Activated CD8-positive, alpha-beta memory T cell treated with anti-CD3 and anti-CD28 coated beads for 24 hours (primary cell): ENCODE measurements around the gene USP20.

Experiments
- DNase-seq: peaks from one replicate; pipeline ENCODE4 v3.0.0-alpha.2; 2020

Gene USP20

GRCh38 chr9:129858167-129858962 lies 23.1 kb downstream of the USP20 start:
- no peak for DNase-seq

- no peak for DNase-seq
These were observed 25.6 kb downstream of the USP20 start for GRCh38 chr9:129860653-129861446.

GRCh38 chr9:129861447-129861827 lies 26.2 kb downstream of the USP20 start:
- DNase-seq, result no peak

GRCh38 chr9:129863059-129863690 lies 27.9 kb downstream of the USP20 start:
- peak; percentile 80 for DNase-seq

DNA sequence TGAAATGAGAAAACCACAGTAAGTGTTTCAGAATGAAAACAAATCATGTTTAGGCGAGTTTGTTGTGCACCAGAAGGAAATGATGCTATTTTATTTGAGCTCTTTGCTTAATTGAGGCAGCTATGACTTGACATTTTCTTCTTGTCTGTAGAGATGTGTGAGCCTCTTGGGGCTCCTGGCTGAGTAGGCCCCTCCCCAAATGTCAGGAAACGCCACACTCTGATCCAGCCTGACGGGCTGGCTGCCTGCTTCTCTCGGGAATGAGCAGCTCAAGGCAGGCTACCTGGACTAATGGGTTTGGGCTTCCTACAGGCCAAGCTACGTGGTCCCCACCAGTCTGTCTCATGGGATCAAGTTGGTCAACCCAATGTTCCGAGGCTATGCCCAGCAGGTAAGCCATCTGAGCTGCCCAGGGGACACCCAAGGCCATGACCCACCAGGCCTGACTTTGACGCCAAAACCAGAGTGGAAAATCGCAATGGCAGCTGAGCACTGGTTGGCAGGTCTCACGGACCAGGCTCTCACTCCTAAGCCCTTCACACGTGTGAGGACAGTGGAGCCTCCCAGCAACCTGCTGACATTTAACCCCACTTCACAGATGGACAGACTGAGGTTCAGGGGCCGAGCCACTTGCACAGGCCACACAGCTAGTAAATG lies 29.9 kb downstream of the USP20 start:
- DNase-seq, result no peak

GRCh38 chr9:129865668-129866320 lies 30.5 kb downstream of the USP20 start:
- no peak for DNase-seq

GRCh38 chr9:129866394-129867135 lies 31.3 kb downstream of the USP20 start:
- DNase-seq, result peak; percentile 74

GRCh38 chr9:129867136-129868022 lies 32.1 kb downstream of the USP20 start:
- DNase-seq, result peak; percentile 85

GRCh38 chr9:129868023-129868871 lies 33.0 kb downstream of the USP20 start:
- no peak for DNase-seq

DNA sequence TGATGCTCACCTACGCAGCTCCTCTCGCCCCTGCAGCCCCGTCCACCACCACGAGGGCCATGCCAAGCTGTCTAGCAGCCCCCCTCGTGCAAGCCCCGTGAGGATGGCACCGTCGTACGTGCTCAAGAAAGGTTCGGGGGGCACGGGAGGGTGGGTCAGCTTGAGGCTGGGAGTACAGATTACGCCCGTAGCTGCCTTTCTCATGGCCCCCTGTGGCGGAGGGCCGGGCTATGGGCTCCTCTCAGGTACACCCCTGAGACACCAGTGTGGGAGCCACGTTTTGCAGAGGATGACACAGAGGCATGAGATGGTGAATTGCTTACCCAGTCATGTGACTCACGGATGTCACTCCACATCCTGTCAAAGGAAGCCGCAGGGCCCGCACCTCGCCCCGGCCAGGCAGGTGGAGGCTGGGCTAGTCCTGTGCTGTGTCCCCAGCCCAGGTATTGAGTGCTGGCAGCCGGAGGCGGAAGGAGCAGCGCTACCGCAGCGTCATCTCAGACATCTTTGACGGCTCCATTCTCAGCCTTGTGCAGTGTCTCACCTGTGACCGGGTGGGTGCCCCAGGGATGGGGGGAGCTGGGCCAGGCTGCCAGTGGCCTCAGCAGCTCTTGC lies 33.7 kb downstream of the USP20 start:
- DNase-seq, result peak; percentile 92

DNA sequence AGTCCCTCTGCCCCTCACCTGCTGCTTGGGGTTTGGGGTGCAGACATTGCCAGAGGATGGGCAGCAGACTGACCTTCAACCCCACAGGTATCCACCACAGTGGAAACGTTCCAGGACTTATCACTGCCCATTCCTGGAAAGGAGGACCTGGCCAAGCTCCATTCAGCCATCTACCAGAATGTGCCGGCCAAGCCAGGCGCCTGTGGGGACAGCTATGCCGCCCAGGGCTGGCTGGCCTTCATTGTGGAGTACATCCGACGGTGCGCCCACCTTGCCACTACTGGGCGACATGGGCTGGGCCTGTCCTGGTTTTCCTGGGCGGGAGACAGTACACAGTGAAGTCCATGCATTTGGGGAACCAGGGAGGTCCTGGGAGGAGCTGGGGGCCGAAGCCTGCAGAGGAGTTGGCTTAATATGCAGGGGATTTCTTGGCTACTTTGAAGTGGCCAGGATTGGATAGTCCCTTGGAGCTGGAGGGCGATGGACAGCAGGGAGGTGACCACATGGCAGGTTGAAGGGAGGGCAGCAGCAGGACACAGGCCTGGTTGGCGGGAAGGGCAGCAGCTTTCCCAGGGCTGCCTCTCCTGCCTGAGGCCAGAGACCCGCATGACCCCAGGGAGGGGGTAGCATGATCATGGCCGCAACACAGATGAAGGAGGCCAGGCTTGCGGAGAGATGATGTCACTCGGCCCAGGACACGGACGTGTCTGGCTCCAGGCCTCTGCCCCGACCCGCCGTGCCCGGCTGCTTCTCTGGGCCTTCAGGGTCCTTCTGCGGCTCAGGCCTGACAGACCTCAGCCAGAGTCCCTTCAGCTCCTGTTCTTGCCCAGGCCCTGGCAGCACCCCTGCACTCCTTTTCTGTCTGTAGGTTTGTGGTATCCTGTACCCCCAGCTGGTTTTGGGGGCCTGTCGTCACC lies 34.6 kb downstream of the USP20 start:
- peak; percentile 73 for DNase-seq

GRCh38 chr9:129871046-129871445 lies 35.8 kb downstream of the USP20 start:
- DNase-seq, result no peak

- DNase-seq, result no peak
These were observed 38.4 kb downstream of the USP20 start for GRCh38 chr9:129873563-129874190.

- DNase-seq, result no peak
These were observed 39.2 kb downstream of the USP20 start for GRCh38 chr9:129874261-129875101.

DNA sequence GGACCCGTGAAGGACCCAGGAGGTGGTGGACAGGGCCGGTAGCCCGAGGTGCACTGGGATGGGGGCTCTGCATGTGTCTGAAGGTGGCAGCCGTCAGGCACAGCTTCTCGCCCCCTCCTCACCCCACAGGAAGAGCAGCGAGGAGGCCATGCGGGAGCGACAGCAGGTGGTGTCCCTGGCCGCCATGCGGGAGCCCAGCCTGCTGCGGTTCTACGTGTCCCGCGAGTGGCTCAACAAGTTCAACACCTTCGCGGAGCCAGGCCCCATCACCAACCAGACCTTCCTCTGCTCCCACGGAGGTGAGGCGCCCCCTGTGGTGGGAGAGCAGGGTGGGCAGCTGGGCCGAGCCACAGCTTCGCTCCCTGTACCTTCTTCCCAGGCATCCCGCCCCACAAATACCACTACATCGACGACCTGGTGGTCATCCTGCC lies 39.9 kb downstream of the USP20 start:
- no peak for DNase-seq

- no peak for DNase-seq
These were observed 40.6 kb downstream of the USP20 start for GRCh38 chr9:129875687-129876395.
